ENCODE results near the gene WNT6.

The WNT6 gene

DNA sequence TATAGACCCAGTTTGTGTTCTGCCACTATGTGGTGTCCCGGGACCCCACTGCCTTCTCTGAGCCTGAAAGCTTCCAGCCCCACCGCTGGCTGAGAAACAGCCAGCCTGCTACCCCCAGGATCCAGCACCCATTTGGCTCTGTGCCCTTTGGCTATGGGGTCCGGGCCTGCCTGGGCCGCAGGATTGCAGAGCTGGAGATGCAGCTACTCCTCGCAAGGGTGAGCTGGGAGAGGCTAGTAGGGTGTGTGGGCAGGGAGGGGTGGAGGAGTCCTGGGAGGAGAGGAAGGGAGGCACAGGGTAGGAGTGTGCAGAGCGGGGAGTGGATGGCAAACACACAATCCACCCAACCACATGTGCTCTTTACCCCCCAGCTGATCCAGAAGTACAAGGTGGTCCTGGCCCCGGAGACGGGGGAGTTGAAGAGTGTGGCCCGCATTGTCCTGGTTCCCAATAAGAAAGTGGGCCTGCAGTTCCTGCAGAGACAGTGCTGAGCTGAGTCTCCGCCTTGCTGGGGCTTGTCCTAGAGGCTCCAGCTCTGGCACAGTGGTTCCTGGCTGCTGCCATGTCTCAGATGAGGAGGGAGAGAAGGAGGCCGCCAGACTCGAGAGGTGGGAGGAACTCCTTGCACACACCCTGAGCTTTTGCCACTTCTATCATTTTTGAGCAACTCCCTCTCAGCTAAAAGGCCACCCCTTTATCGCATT is 44.9 kb upstream of the WNT6 start:
- no peak for DNase-seq (ENCODE audit: low read depth in 2 of 2)
- TF ChIP-seq, protein P1, sequence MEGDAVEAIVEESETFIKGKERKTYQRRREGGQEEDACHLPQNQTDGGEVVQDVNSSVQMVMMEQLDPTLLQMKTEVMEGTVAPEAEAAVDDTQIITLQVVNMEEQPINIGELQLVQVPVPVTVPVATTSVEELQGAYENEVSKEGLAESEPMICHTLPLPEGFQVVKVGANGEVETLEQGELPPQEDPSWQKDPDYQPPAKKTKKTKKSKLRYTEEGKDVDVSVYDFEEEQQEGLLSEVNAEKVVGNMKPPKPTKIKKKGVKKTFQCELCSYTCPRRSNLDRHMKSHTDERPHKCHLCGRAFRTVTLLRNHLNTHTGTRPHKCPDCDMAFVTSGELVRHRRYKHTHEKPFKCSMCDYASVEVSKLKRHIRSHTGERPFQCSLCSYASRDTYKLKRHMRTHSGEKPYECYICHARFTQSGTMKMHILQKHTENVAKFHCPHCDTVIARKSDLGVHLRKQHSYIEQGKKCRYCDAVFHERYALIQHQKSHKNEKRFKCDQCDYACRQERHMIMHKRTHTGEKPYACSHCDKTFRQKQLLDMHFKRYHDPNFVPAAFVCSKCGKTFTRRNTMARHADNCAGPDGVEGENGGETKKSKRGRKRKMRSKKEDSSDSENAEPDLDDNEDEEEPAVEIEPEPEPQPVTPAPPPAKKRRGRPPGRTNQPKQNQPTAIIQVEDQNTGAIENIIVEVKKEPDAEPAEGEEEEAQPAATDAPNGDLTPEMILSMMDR (IDR thresholded peaks at IDR 0.05; ENCODE audit: low read depth, low read length): no peak
- H3K4me3 ChIP-seq (replicated peaks in 1 of 2; ENCODE audit: low read depth in 2 of 2, low read length in 2 of 2): no peak overlapping the region

DNA sequence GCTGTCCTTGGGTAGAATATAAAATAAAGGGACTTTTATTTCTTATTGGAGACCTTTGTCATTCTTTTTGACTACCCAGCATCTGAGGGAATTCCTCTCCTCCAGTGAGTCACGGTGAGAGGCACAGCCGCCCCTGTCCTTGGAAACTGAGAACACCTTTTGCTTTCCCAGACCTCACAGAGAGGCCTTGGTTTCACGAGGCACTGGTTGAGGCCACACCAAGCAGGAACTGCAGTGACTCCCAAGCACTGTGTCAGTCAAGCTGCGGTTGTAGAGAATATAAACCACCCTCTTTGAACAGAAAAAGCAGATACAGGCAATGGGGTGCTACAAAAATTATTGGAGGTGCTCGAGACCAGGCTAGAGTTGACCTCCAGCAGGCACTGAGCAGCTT is 44.4 kb upstream of the WNT6 start:
- TF ChIP-seq, protein P1 (IDR thresholded peaks at IDR 0.05; ENCODE audit: low read depth, low read length): no peak
- DNase-seq (ENCODE audit: low read depth in 2 of 2): no peak

DNA sequence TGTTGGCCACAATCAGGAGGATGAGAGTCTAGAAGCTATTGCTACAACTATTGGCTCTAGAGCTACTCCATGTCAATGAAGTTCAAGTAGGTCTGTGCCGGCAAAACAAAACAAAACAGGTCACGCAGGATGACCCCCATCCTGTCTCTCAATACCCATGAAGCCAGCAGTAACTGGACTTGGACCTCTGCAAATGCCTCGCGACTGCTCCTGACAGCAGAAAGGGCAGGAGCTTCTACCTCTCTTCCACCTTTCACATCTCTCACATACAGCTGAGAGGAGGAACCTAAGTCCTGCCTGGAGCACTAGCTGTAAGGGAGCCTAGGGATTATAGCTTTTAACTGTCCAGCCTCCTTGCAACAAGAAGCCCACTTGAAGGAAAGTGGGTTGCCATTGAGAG is 44.0 kb upstream of the WNT6 start:
- DNase-seq (ENCODE audit: low read depth in 2 of 2): no peak
- TF ChIP-seq, protein P1 (IDR thresholded peaks at IDR 0.05; ENCODE audit: low read depth, low read length): no peak
- no peak overlapping the region for H3K4me3 ChIP-seq (replicated peaks in 1 of 2; ENCODE audit: low read depth in 2 of 2, low read length in 2 of 2)

More for the DNA sequence above, 44.4 kb upstream of the WNT6 start:
- H3K4me3 ChIP-seq (replicated peaks in 1 of 2; ENCODE audit: low read depth in 2 of 2, low read length in 2 of 2): no peak overlapping the region

DNA sequence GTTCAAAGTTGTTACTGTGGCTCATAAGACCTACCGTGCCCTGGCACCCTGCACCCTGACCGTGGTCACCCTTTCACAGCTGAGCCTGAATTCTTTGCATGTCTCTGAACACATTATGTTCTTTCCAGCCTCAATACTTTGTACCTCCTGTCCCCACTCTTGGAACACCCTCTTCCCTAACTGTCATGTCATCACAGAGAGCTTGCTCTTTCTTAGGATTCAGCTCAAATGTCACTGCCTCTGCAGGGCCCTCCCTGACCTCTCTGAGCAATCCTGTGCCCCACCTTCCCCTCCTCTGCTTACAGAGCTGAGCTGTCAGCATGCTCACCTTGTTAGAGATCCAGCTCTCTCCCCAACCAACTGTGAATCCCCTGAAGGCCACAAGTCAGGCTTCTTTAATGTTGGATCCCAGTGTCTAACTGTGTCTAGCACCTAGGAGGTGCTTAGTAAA is 43.0 kb upstream of the WNT6 start:
- no peak for DNase-seq (ENCODE audit: low read depth in 2 of 2)
- TF ChIP-seq, protein P1 (IDR thresholded peaks at IDR 0.05; ENCODE audit: low read depth, low read length): no peak
- H3K4me3 ChIP-seq (replicated peaks in 1 of 2; ENCODE audit: low read depth in 2 of 2, low read length in 2 of 2): no peak overlapping the region

DNA sequence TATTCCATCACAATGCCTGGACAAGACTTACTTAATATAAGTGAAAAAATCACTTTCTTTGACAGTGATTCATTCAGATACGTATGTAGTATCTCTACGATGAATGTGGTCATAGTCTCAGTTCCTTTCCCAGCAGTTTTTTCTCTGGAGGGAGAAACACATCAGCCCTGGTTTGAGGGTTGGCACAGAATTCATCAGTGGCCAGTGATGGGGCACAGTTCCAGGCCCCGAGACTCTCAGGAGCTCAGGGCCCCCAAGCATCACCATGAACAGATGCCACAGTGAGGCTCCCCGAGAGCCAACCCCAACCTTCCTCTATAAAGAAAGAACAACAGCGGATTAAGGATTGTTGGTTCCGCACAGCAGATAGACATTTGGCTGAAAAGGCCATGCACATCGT is 40.5 kb upstream of the WNT6 start:
- TF ChIP-seq, protein P1 (IDR thresholded peaks at IDR 0.05; ENCODE audit: low read depth, low read length): no peak

DNA sequence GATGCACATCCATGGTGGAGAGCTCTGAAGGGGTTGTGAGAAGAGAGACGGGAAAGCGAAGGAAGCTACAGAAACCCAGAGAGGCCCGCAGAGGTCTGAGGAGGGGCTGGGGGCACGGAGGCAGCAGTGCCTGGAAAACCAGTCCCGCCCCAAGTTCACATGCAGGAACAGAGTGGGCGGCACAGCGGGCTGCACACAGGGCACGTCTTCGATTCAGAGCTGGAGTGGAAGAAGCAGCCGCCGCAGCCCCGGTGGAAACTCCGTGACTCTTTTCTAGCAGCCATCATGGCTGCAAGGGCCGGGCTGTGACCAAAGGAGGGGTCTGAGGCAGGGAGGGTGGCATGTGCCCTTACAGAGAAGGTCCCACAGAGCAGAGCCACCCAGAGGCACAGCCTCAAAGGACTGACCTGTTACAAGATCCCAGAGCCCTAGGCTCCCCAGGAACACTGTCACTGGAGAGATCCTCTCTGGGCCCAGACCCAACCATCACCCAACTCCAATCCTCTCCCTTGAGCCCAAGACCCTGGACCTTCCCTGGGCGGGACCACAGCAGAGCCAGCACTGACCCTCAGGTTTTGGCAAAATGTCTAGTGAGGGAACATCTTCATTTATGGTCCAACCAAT is 38.7 kb upstream of the WNT6 start:
- DNase-seq (ENCODE audit: low read depth in 2 of 2): no peak
- no peak overlapping the region for H3K4me3 ChIP-seq (replicated peaks in 1 of 2; ENCODE audit: low read depth in 2 of 2, low read length in 2 of 2)
- TF ChIP-seq, protein P1 (IDR thresholded peaks at IDR 0.05; ENCODE audit: low read depth, low read length): no peak

More for the DNA sequence above, 40.5 kb upstream of the WNT6 start:
- no peak overlapping the region for H3K4me3 ChIP-seq (replicated peaks in 1 of 2; ENCODE audit: low read depth in 2 of 2, low read length in 2 of 2)
- DNase-seq (ENCODE audit: low read depth in 2 of 2): no peak

Measured in cardiac fibroblast (primary cell).